Activated CD4-positive, alpha-beta T cell treated with anti-CD3 and anti-CD28 coated beads for 24 hours (primary cell): ENCODE data around the gene PIK3AP1.
"Not testable (repeated sequence)": the region's sequence is repeated elsewhere in the genome, so short reads cannot be mapped to it uniquely, and the experiment has no call there.

Experiments used
- DNase-seq, 2 donors: peaks; one replicate each; pipeline ENCODE4 v3.0.0-alpha.2; 2020; ENCODE audit warnings: low read depth in 2 of 2

PIK3AP1 gene

GRCh38 chr10:96695975-96696634 is 24.2 kb downstream of the PIK3AP1 start:
- no peak for DNase-seq

GRCh38 chr10:96695366-96695765 is 24.9 kb downstream of the PIK3AP1 start:
- DNase-seq, result no peak

- DNase-seq, result no peak
Observed at GRCh38 chr10:96693431-96693830, 26.9 kb downstream of the PIK3AP1 start.

- DNase-seq, result no peak
Observed at GRCh38 chr10:96692427-96692826, 27.9 kb downstream of the PIK3AP1 start.

GRCh38 chr10:96691761-96692160 is 28.6 kb downstream of the PIK3AP1 start:
- DNase-seq, result no peak

GRCh38 chr10:96690755-96691730 is 29.3 kb downstream of the PIK3AP1 start:
- no peak for DNase-seq

GRCh38 chr10:96688789-96689188 is 31.5 kb downstream of the PIK3AP1 start:
- no peak for DNase-seq

GRCh38 chr10:96687317-96688012 is 32.8 kb downstream of the PIK3AP1 start:
- no peak for DNase-seq

GRCh38 chr10:96686514-96686913 is 33.8 kb downstream of the PIK3AP1 start:
- DNase-seq, result no peak

GRCh38 chr10:96685306-96685705 is 35.0 kb downstream of the PIK3AP1 start:
- no peak for DNase-seq

- DNase-seq, result no peak
Observed at GRCh38 chr10:96684826-96685225, 35.5 kb downstream of the PIK3AP1 start.

- DNase-seq, result no peak
Observed at GRCh38 chr10:96683710-96684109, 36.6 kb downstream of the PIK3AP1 start.

GRCh38 chr10:96683065-96683464 is 37.2 kb downstream of the PIK3AP1 start:
- no peak for DNase-seq

GRCh38 chr10:96681524-96681923 is 38.8 kb downstream of the PIK3AP1 start:
- DNase-seq, result no peak

GRCh38 chr10:96680463-96680862 is 39.9 kb downstream of the PIK3AP1 start:
- DNase-seq, result not testable (repeated sequence)

- DNase-seq, result no peak
Observed at GRCh38 chr10:96678725-96679124, 41.6 kb downstream of the PIK3AP1 start.

- no peak for DNase-seq
Observed at GRCh38 chr10:96676272-96677112, 43.8 kb downstream of the PIK3AP1 start.

GRCh38 chr10:96675846-96676245 is 44.5 kb downstream of the PIK3AP1 start:
- DNase-seq, result no peak

- DNase-seq, result no peak
Observed at GRCh38 chr10:96673318-96674099, 46.8 kb downstream of the PIK3AP1 start.

- no peak for DNase-seq
Observed at GRCh38 chr10:96672481-96673175, 47.7 kb downstream of the PIK3AP1 start.
